NK-92 (cell line): ENCODE data around the gene MMUT.
"Not testable (repeated sequence)": the region's sequence is repeated elsewhere in the genome, so short reads cannot be mapped to it uniquely, and the experiment has no call there.

Source experiments
- DNase-seq: peaks from one replicate; lab custom pipeline; 2025; ENCODE audit not compliant: unreplicated experiment; lab: John Stamatoyannopoulos, UW

Gene MMUT

DNA sequence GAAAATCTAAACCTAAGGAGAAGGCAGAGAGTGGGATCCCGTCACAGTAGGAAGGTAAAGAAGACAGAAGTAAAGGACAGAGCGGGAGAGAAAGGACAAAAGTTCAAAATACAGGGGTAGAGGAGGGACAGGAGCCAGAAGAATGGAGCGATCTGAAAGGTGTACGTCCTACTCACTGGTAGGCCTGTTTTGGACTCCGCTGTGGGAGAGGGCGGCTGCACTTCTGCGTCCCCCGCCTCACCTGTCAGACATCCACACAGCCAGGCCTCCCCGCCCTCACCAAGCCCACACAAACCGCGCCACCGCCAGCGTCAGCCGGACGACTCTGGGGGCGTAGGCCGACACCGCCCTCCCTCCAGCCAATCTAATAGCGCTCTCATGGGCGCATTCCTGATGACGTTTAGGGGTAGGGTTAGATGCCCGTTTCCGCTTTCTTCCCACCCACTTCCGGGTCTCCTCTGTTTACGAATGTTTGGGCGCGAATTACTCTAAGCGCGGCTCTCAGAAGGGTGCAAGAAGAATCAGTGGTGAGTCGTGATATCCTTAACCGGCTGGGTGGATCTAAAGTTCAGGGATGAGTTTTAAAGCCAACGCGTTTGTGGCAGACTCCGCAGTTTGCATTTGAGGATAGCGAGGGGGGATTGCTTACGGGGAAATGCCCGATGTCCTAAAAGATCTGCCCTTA, at the start of gene MMUT, which contains the start of gene CENPQ:
MMUT (minus strand) TSS at position 327 of the 685 bp plus-strand sequence. CDS start 3,787 bp downstream, outside the sequence.
CENPQ (plus strand) TSS at position 444 of the 685 bp plus-strand sequence. CDS start 6,807 bp downstream, outside the sequence.
- peak; percentile 32 for DNase-seq

DNA sequence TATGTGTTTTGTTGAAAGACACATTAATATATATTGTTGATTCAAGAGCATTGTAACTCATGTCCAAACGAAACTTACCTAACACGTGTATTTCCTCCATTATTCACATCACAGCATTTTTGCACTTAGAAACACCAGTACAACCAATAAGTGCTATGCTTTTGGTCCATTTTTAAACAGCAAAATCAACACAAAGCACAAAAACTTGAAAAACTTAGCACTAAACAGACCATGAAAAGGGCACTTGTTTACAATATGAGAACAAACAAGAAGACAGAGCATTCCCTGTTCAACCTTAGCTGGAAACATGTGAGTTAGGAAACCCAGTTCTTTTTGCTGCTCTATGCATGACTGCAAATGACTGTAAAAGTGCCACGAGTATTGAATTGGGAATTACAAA, 46.3 kb upstream of the MMUT start:
- no peak for DNase-seq

DNA sequence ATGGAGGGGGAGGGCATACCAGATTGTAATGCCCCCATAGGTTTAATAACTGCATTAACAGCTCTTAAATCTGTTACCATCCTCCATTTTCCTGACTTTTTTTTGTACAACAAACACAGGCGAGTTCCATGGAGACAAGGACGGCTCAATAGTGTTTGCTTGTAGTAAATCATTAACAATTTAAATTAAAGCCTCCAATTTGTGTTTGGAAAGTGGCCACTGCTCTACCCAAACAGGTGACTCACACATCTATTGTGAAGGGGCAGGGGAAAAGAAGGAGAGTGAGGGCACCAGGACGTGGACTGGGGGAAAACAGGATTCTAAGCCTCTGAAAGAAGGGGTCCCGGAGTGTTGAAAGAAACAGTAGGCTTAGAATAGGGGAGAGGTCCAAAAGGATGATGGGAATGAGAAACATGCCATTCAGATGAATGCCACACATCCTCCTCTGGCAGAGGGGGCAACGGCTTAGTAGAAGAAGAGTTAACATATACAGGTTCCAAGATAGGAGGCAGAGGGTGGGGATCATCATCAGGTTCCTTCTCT, 43.6 kb upstream of the MMUT start:
- no peak for DNase-seq

- DNase-seq, result no peak
Observed at GRCh38 chr6:49504666-49505065, 41.6 kb upstream of the MMUT start.

DNA sequence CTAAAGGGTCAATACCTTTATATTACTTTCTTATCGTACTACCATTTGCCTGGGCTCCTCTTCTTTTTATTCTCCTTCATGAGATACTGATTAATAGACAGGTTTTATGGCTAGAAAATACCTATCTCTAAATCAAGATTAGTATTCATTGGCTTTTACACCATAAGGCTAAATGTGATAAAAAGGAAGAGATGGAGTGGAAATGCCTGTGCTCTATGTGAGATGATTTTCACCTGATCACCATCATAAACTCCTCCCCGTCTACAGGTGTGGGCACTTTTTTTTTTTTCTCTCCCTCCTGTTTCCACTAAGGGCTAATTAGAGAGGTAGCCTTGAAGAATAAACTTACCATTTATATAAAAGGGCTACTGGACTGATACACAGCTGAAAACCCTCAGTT, 36.6 kb upstream of the MMUT start, which contains the start of gene GLYATL3:
GLYATL3 (plus strand) TSS at position 301 of the 400 bp plus-strand sequence. CDS start 12,068 bp downstream, outside the sequence.
- no peak for DNase-seq

GRCh38 chr6:49499126-49499525, 36.1 kb upstream of the MMUT start:
- no peak for DNase-seq

DNA sequence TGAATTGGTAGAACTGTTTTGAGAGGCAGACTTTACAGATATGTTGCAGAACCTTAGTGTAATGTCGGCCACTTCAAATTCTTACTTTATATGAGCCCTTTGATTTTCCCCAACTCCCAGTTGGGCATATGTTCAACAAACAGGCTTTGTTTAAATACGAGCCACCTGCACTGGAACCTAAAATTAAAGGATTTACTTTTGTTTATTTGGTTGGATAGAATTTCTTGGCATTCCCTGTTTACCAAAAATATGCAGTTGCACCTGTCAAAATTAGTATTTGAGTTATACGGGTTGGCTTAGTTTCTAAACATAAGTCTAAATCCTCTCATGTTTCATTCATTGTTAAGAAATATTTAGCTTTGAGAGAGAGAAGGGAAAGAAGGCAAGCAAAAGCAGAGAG, 34.3 kb upstream of the MMUT start:
- DNase-seq, result no peak

GRCh38 chr6:49490633-49491032, 27.6 kb upstream of the MMUT start:
- DNase-seq, result no peak

GRCh38 chr6:49483380-49483779, 20.3 kb upstream of the MMUT start:
- not testable (repeated sequence) for DNase-seq

GRCh38 chr6:49481846-49482245, 18.8 kb upstream of the MMUT start:
- not testable (repeated sequence) for DNase-seq

DNA sequence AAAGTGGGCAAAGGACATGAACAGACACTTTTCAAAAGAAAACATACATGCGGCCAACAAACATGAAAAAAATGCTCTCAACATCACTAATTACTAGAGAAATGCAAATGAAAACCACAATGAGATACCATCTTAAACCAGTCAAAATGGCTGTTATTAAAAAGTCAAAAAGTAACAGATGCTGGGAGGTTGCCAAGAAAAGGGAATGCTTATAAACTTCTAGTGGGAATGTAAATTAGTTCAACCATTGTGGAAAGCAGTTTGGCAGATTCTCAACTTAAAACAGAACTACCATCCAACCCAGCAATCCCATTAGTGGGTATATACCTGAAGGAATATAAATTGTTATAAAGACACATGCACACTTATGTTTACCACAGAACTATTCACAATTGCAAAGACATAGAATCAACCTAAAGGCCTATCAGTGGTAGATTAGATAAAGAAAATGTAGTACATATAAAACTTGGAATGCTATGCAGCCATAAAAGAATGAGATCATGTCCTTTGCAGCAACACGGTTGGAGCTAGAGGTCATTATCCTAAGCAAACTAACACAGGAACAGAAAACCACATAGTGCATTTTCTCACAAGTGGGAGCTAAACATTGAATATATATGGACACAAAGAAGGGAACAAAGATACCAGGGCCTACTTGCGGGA, 16.4 kb upstream of the MMUT start:
- DNase-seq, result no peak

DNA sequence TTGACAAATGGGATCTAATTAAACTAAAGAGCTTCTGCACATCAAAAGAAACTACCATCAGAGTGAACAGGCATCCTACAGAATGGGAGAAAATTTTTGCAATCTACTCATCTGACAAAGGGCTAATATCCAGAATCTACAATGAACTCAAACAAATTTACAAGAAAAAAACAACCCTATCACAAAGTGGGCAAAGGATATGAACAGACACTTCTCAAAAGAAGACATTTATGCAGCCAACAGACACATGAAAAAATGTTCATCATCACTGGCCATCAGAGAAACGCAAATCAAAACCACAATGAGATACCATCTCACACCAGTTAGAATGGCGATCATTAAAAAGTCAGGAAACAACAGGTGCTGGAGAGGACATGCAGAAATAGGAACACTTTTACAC, 13.5 kb upstream of the MMUT start:
- not testable (repeated sequence) for DNase-seq

- DNase-seq, result no peak
Observed at GRCh38 chr6:49468042-49468441, 5.0 kb upstream of the MMUT start.

- DNase-seq, result no peak
Observed at GRCh38 chr6:49464691-49465090, 1.6 kb upstream of the MMUT start.

- no peak for DNase-seq
Observed at GRCh38 chr6:49463612-49463967, 537 bp upstream of the MMUT start.

- no peak for DNase-seq
Observed at GRCh38 chr6:49462599-49462926, 490 bp downstream of the MMUT start.

DNA sequence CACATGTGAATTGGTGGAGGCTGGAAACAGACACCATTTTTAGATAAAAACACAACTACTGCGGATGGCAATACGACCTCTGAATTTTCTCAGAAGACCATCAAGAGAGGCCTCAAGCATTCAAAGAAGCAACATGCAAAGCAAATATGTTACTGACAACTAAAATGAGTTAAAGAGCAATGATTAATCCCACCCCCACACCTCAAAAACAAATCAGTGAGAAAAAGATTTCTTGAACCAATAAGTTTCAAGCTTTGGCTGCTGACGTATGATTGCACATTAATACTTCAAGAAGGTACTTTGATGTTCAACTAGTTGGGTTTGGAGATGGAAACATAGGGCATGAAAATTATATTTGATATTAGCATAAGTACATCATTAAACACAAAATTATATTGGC, 982 bp downstream of the MMUT start:
- DNase-seq, result no peak

DNA sequence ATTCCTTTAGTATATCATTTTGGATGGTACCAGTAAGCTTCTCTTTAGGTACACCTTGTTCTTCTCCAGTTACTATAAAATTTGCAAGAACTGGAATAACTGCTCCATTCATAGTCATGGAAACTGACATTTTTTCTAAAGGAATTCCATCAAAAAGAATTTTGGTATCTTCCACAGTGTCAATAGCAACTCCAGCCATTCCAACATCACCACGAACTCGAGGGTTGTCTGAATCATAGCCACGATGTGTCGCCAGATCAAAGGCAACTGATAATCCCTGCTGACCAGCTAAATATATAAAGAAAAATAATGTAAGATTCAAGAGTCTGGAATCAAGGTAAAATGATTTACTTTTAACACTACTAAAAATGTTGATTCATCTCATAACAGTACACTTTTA, 5.3 kb downstream of the MMUT start:
- DNase-seq, result no peak

DNA sequence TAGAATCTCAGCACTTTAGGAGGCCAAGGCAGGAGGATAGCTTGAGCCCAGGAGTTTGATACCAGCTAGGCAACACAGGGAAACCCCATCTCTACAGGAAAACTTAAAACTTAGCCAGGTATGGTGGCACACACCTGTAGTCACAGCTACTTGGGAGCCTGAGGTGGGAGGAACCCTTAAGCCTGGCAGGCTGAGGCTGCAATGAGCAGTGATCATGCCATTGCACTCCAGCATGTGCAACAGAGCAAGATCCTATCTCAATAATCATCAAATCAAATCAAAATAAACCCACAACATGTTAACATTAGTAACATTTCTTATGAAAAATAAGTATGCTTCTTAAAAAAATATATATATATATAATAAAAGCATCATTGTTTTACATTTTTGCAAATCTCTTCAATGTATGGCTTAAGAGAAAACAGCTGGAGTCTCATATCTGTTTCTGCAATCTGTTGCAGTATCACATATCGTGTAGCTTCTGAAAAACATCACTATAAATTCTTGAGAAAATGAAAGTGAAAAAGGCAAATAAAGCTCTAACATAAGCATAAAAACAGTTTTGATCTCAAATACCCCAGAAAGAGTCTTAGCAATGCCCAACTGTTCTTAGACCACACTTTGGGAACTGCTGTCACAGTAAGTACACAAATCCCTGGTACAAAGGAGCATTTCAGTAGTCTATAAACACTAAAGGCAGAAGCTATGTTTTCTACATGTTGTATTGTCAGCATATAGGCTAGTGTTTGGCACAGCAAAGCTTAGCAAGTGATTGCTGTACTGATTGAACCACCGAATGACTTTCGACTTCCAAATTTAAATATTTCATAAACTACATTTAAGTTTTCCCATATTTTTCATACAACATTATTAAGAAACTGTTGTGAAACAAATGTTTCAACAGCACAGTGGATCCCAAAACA, 8.0 kb downstream of the MMUT start:
- DNase-seq, result no peak

GRCh38 chr6:49453221-49453620, 9.8 kb downstream of the MMUT start:
- DNase-seq, result no peak

DNA sequence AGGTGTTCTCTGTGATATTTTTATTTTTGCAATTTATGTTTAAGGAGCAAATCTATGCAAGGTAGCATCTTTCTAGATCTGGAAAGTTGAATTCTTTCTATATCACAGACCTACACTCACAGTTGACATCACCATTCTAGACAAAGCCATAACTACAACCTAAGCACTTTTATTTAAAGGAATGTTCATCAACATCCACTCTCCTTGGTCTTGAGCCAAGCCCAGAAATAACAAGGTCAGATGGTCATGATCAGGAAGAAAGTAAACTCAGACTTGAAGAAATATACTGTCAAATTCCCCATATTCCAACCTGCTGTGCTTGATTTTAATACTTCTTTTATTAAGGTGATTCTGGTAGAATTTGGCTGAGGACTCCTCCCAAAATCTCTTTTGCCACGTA, 32.2 kb downstream of the MMUT start:
- no peak for DNase-seq
